Sigmoid colon (tissue), 7 donors: ENCODE data around the gene COLEC11. TPM values are rescaled to one million over a fixed set of nuclear protein-coding genes. Genes with fewer than 3 reads are reported as not detected.
A peak's percentile ranks its signal among the peaks of the same experiment; 100 is the strongest.

ENCODE experiments used
- DNase-seq: peaks from one replicate; pipeline ENCODE4 v3.0.0-alpha.2; 2019
- H3K27ac ChIP-seq, 4 donors: fragments of 200-600 bp; sonication (generic); one replicate each; pipeline ENCODE4 v1.5.1; 2016 to 2019; ENCODE audit warnings: mild to moderate bottlenecking in 1 of 4
- H3K27me3 ChIP-seq, 3 donors: fragments of 200-600 bp; sonication (generic); one replicate each; pipeline ENCODE4 v1.5.1; 2019; ENCODE audit warnings: mild to moderate bottlenecking in 1 of 3
- H3K36me3 ChIP-seq, 4 donors: fragments of 200-600 bp; sonication (generic); one replicate each; pipeline ENCODE4 v1.5.1; 2016 to 2019
- H3K4me1 ChIP-seq, 4 donors: fragments of 200-600 bp; sonication (generic); one replicate each; pipeline ENCODE4 v1.5.1; 2017 to 2019
- H3K4me3 ChIP-seq, 4 donors: fragments of 200-600 bp; sonication (generic); one replicate each; pipeline ENCODE4 v1.5.1; 2017 to 2019; ENCODE audit warnings: mild to moderate bottlenecking in 2 of 4, moderate library complexity in 1 of 4
- H3K9me3 ChIP-seq, 4 donors: fragments of 200-600 bp in 3 of 4; sonication (generic) in 3 of 4; one replicate each; pipeline versions ENCODE4 v1.5.1 to v1.6.1; 2013 to 2019
- EP300 ChIP-seq, 4 donors: sonication (generic); formaldehyde crosslinking; IDR thresholded peaks; one replicate each; pipeline ENCODE4 v1.6.1; 2017; ENCODE audit warnings: antibody characterized with exemption in 4 of 4
- POLR2A ChIP-seq, 2 donors: fragments of 450-650 bp; IDR thresholded peaks; one replicate each; pipeline ENCODE4 v1.6.1; 2016; ENCODE audit warnings: antibody characterized with exemption in 2 of 2, mild to moderate bottlenecking in 2 of 2, moderate library complexity in 2 of 2
- POLR2AphosphoS5 ChIP-seq, 4 donors: sonication (generic); formaldehyde crosslinking; IDR thresholded peaks; one replicate each; pipeline ENCODE4 v1.6.1; 2017; ENCODE audit warnings: antibody characterized with exemption in 4 of 4
- WGBS, 2 donors: extraction: QIAGEN DNeasy Blood & Tissue Kit; methylation state at CpG; one replicate each; pipeline ENCODE4 v1.1.7; 2013; 5-methylcytosine and 5-hydroxymethylcytosine counted together
- intact Hi-C: fragments of 100-400 bp; cut with DNase I; formaldehyde crosslinking; loops from one replicate; pipeline ENCODE4 v1.15.1; 2023
- polyA plus RNA-seq, 3 donors: library from polyadenylated mRNA; stranded (reverse); fragments of 200-250 nt; gene quantifications; one replicate each; pipeline ENCODE4 v1.2.3, GENCODE V29; 2013
- total RNA-seq, 4 donors: library from RNA; depleted of rRNA; stranded (reverse); fragments of >200 nt; gene quantifications; one replicate each; pipeline ENCODE4 v1.1.0, GENCODE V29; 2016
- TF ChIP-seq, protein P1 (sequence below), 4 experiments: fragments of 450-650 bp in 3 of 4; fragments of 200-600 bp in 1 of 4; IDR thresholded peaks; one replicate each; pipeline ENCODE4 v1.5.1; 2016 to 2019; ENCODE audit warnings: antibody characterized with exemption in 4 of 4, mild to moderate bottlenecking in 3 of 4, moderate library complexity in 2 of 4
- donor health status: healthy with polysubstance abuse.
- donor health status: Bipolar disorder and iron deficiency.
- donor health status: healthy.

Gene COLEC11
- total and polyA plus RNA-seq, 7 donors = 0.92 to 8.2 (median 2.9) TPM

- Histone ChIP-seq H3K4me1 (no peaks in the 10 kb centered on the region), H3K27me3 (no peaks in the 10 kb centered on the region), H3K4me3 (no peak overlapping the region), H3K9me3 (no peaks in the 10 kb centered on the region), H3K27ac (no peak overlapping the region), H3K36me3 (no peaks in the 10 kb centered on the region)
- intact Hi-C loops = no loop called here
- WGBS, 2 donors = 85 to 88% methylated on average over 16 of the region's 16 CpGs
- TF ChIP-seq POLR2AphosphoS5 (IDR thresholded peaks at IDR 0.05) (no peak), EP300 (IDR thresholded peaks at IDR 0.05) (no peak), POLR2A (IDR thresholded peaks at IDR 0.05) (no peak)
- TF ChIP-seq, protein P1, sequence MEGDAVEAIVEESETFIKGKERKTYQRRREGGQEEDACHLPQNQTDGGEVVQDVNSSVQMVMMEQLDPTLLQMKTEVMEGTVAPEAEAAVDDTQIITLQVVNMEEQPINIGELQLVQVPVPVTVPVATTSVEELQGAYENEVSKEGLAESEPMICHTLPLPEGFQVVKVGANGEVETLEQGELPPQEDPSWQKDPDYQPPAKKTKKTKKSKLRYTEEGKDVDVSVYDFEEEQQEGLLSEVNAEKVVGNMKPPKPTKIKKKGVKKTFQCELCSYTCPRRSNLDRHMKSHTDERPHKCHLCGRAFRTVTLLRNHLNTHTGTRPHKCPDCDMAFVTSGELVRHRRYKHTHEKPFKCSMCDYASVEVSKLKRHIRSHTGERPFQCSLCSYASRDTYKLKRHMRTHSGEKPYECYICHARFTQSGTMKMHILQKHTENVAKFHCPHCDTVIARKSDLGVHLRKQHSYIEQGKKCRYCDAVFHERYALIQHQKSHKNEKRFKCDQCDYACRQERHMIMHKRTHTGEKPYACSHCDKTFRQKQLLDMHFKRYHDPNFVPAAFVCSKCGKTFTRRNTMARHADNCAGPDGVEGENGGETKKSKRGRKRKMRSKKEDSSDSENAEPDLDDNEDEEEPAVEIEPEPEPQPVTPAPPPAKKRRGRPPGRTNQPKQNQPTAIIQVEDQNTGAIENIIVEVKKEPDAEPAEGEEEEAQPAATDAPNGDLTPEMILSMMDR (IDR thresholded peaks at IDR 0.05) = no peak
- DNase-seq = no peak
These were observed 71.1 kb downstream of the COLEC11 start for GRCh38 chr2:3665886-3666612.

- no peaks in the 10 kb centered on the region for H3K27me3 ChIP-seq
- no peaks in the 10 kb centered on the region for H3K36me3 ChIP-seq
- no peak overlapping the region for H3K4me3 ChIP-seq
- H3K27ac ChIP-seq = no peak overlapping the region
- DNase-seq = no peak
- WGBS, 2 donors = 91 to 94% methylated on average over 18 of the region's 18 CpGs
- intact Hi-C loops = no loop called here
- TF ChIP-seq EP300 (IDR thresholded peaks at IDR 0.05) = no peak
- H3K4me1 ChIP-seq = no peaks in the 10 kb centered on the region
- no peaks in the 10 kb centered on the region for H3K9me3 ChIP-seq
These were observed 71.7 kb downstream of the COLEC11 start for GRCh38 chr2:3666613-3666975.

GRCh38 chr2:3667151-3667631, 72.3 kb downstream of the COLEC11 start:
- TF ChIP-seq POLR2AphosphoS5 (IDR thresholded peaks at IDR 0.05) = no peak
- TF ChIP-seq, protein P1 (IDR thresholded peaks at IDR 0.05) = no peak
- TF ChIP-seq EP300 (IDR thresholded peaks at IDR 0.05) = no peak
- no peak for TF ChIP-seq POLR2A (IDR thresholded peaks at IDR 0.05)
- H3K9me3 ChIP-seq = no peaks in the 10 kb centered on the region
- no peaks in the 10 kb centered on the region for H3K27me3 ChIP-seq
- H3K4me3 ChIP-seq = no peak overlapping the region
- DNase-seq = peak; percentile 58
- intact Hi-C loops = no loop called here
- H3K4me1 ChIP-seq = no peaks in the 10 kb centered on the region
- H3K36me3 ChIP-seq = no peaks in the 10 kb centered on the region
- WGBS, 2 donors = 73 to 75% methylated on average over 23 of the region's 23 CpGs
- H3K27ac ChIP-seq = no peak overlapping the region

DNA sequence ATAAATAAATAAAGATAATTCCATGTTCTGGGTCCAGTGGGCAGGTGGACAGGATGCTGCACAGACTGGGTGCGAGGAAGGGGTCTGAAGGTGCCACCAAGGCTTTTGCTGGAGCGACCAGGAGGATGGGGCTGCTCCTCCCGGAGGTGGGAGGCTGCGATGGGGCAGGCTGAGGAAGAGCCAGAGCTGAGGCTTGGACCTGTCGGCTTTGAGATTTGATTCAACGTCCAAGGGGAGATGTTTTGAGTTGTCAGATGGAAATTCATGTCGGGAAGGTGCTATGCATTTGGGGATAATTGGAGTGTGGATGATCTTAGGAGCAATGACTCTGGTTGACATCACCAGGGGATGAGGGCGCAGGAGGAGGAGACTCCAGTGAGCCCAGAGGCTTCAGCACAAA, 74.7 kb downstream of the COLEC11 start:
- no peak for TF ChIP-seq EP300 (IDR thresholded peaks at IDR 0.05)
- TF ChIP-seq POLR2A (IDR thresholded peaks at IDR 0.05) = no peak
- no peak for TF ChIP-seq POLR2AphosphoS5 (IDR thresholded peaks at IDR 0.05)
- TF ChIP-seq, protein P1 (IDR thresholded peaks at IDR 0.05) = no peak
- H3K36me3 ChIP-seq = no peaks in the 10 kb centered on the region
- H3K27ac ChIP-seq = no peak overlapping the region
- intact Hi-C loops = no loop called here
- H3K4me3 ChIP-seq = no peak overlapping the region
- no peaks in the 10 kb centered on the region for H3K27me3 ChIP-seq
- no peaks in the 10 kb centered on the region for H3K4me1 ChIP-seq
- DNase-seq = no peak
- H3K9me3 ChIP-seq = no peaks in the 10 kb centered on the region
- 75 to 91% methylated on average over 8 of the region's 8 CpGs for WGBS, 2 donors

- no peak for DNase-seq
- Histone ChIP-seq H3K27me3 (no peaks in the 10 kb centered on the region), H3K27ac (no peak overlapping the region), H3K36me3 (no peaks in the 10 kb centered on the region), H3K4me3 (no peak overlapping the region), H3K9me3 (no peaks in the 10 kb centered on the region), H3K4me1 (no peaks in the 10 kb centered on the region)
- intact Hi-C loops = no loop called here
- WGBS, 2 donors = 86 to 90% methylated on average over 15 of the region's 15 CpGs
- TF ChIP-seq, protein P1 (IDR thresholded peaks at IDR 0.05) = no peak
- TF ChIP-seq EP300 (IDR thresholded peaks at IDR 0.05) (no peak), POLR2A (IDR thresholded peaks at IDR 0.05) (no peak), POLR2AphosphoS5 (IDR thresholded peaks at IDR 0.05) (no peak)
These were observed 75.5 kb downstream of the COLEC11 start for GRCh38 chr2:3670376-3670775.
